Ramos (cell line): ENCODE data around the gene HOXB6.

Experiments used
- in situ Hi-C: fragments of 300-500 bp; cut with MboI; formaldehyde crosslinking; loops from one replicate; pipeline ENCODE4 v1.14.3; 2022; ENCODE audit warnings: low sequenced_read_pairs; ENCODE audit not compliant: unreplicated experiment

Gene HOXB6

GRCh38 chr17:48586355-48587258 lies 18.2 kb downstream of the HOXB6 start:
- in situ Hi-C loops, result no loop called here

- in situ Hi-C loops, result no loop called here
Observed at GRCh38 chr17:48584223-48584741, 20.5 kb downstream of the HOXB6 start.

DNA sequence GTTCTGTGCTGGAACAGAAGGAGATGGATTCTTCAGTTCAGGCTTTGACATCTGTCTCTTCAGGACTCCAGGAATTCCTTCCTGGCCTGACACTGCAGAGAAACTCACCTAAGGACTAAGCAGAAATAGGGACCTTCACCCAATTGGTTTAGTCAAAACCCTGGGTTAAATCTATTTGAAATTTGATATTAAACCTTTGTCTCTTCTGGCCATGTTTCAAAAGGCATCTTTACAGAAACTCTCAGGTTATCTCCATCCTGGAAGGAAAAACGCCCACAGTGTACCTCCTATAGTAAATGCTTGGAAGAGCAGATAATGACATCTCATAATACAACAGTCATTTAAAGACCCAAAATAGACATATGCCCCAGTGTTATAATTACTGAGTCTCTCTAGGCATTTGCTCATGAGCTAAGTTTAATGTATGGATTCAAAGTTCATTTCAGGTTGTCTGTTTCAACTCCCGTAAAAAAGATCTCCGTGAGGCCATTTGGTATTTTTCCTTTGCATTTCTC lies 21.0 kb downstream of the HOXB6 start:
- in situ Hi-C loops, result no loop called here

GRCh38 chr17:48582750-48583069 lies 22.1 kb downstream of the HOXB6 start:
- in situ Hi-C loops, result no loop called here

DNA sequence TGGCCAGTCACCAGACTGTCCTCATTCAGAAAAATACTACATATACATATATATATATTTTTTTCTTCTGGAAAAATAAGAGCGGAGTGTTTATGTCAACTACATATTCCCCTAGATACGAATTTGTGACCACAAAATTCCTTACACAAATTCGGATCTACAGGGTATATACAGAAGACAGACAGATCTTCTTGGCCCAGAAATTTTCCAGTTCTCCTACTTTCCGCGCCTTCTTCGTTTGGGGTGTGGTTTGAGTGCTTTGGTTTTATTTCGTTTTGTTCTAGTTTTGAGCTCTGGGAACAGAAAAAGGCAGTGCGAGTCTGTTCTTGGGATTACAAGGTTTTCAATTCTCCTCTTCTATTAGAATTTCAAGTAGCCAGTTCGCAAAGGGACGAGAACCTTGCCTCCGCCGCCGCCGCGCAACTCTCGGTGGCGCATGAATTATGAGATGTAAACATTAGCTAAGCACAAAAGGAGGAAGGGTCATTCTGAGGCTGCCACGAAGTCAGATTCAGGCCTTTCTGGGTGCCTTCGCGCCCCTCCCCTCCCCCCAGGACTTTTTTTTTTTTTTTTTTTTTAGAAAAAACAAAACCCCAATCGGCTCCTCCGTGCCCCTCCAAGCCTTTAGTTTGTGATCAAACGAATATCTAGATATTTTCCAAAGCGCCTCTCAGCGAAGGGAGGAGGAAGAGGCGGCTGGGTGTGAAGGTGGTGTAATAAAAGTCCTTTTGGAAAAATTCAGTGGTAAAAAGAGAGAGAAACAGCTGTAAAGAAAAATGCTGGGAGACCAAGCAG lies 24.8 kb downstream of the HOXB6 start:
- in situ Hi-C loops, result no loop called here

- in situ Hi-C loops, result no loop called here
Observed at GRCh38 chr17:48579471-48579759, 25.4 kb downstream of the HOXB6 start.

GRCh38 chr17:48578616-48579470 lies 25.9 kb downstream of the HOXB6 start:
- in situ Hi-C loops, result no loop called here

DNA sequence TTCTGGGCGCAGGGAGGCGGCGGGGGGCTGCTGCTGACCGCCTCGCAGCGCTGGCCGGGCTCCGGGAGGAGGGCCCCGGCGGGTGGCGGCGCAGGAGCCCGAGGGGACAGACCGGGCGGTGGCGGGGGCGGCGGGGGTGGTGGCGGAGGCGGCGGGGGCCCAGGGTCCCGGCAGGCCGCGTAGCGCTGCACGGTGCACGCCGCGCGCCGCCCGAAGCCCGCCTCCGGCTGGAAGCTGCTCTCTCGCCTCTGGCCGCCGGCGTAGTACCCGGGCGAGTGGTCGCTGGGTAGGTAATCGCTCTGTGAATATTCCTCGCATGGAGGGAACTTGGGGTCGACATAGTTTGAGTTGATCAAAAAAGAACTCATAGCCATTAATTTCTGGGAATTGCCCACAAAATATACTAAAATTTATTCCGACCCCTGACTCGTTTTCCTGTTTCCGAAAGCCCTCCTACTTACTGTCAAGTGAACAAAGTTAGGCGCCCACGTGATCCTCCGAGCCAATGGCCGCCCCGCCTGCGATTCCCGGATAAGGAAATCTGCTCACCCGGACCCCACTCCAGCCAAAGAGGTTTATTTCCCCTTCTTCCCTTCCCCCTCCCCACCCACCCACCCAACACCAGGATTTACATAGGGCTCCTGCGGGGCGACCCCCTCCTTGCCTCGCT lies 26.7 kb downstream of the HOXB6 start, which contains the start of gene HOXB4:
TSS of gene HOXB4 (minus strand) at position 405 of the 670 bp plus-strand sequence. CDS start at position 374, 31 bp downstream.
- in situ Hi-C loops, result no loop called here

- in situ Hi-C loops, result no loop called here
Observed at GRCh38 chr17:48577330-48577945, 27.3 kb downstream of the HOXB6 start.

DNA sequence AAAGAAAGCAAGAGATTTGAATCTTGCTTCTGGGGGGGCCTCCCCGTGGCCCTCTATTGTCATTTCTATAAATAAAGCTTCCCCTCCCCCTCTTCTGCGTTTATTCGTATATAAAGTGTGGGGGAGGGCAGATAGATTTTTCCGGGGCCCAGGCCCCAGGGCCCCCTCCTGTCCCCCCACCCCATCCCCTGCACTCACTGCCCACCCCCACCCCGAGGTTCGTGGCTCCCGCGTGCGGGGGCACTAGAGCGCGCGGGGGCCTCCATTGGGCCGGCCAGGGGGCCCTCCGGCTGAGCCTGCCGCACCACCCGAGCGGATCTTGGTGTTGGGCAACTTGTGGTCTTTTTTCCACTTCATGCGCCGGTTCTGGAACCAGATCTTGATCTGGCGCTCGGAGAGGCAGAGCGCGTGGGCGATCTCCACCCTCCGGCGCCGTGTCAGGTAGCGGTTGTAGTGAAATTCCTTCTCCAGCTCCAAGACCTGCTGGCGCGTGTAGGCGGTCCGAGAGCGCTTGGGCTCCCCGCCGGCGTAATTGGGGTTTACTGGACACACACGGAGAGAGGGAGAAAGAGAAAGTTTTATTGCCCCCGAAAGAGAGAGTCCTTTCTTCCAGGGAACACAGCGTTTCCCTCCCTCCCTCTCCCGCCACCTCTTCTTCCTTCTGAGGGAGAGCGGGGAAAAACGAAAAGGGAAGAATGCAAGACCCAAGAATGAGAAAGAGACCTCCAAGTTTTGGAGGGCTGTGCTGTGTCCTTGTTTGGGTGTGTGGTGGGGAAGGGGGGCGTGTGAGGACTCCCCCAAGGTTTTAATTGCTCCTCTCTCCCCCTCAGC lies 28.1 kb downstream of the HOXB6 start:
- in situ Hi-C loops, result no loop called here

DNA sequence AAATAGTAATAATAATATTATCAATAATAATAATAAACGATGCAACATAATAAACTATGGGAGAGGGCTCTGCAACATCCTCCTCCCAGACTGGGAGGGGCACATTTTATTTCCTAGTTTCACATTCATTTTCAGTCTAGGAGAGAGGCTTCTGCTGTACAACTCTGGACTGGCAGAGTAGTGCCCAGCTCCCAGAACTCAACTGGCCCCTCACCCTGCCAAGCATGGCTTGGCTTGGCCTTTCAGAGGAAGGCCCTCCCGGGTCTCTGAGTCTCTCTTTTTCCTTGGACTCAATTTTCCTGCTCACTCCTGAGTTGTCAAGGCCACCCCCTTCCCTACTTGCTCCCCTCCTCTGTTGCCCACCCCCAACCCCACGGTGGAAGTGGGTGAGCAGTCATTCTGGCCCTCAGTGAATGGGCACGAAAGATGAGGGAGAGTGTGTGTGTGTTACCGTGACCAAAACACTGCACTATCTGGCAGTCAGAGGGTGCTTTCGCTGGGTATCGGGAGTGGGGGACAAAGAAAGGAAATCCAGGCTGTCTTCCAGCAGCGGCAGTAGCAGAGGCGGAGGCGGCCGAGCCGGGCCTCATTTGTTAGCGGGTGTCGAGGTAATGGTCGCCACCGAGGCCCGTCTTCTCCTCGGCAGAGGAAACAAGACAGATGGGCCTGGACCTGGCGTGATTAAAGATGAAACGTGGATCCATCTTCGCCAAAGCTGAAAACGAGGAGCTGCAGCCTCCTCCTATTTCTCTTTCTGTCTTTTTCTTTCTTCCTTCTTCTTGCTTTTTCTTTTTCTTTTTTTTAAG lies 28.9 kb downstream of the HOXB6 start:
- in situ Hi-C loops, result no loop called here

DNA sequence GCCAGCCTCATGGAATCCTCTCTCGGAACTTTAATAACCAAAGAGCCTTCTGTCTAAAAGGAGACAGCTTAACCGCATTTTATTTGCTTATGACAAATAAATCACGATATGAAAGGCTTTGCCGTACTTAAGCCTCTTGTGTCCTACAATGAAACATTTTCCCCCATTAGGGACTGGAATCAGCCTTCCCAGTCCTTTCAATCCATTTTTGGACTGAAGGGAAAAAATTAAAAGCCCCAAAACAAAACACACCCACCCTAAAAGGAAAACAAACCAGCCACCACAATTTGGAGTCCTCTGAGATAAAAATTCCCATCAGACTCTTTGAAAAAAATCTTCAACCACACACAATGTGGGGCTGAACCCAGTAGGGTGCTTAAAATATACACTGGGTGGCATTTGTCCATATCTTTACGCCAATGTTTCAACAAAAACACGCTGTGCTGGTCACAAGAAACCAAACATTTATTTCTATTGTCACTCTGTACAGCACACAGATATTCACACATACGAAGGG lies 29.7 kb downstream of the HOXB6 start:
- in situ Hi-C loops, result no loop called here

GRCh38 chr17:48574505-48575065 lies 30.2 kb downstream of the HOXB6 start:
- in situ Hi-C loops, result no loop called here

- in situ Hi-C loops, result no loop called here
Observed at GRCh38 chr17:48571826-48572417, 32.9 kb downstream of the HOXB6 start.

GRCh38 chr17:48571024-48571818 lies 33.6 kb downstream of the HOXB6 start:
- in situ Hi-C loops, result no loop called here
